GM18951 (cell line): ENCODE data around the gene FFAR2.
"Not testable (repeated sequence)": the region's sequence is repeated elsewhere in the genome, so short reads cannot be mapped to it uniquely, and the experiment has no call there.

Source experiments
- POLR2A ChIP-seq: IDR thresholded peaks from 4 replicates; pipeline ENCODE4 v1.6.1; 2011; ENCODE audit warnings: mild to moderate bottlenecking; ENCODE audit not compliant: insufficient read length, insufficient read depth; ENCODE audit errors: extremely low read depth
- in situ Hi-C: fragments of 300-500 bp; cut with MboI; formaldehyde crosslinking; loops from one replicate; pipeline ENCODE4 v1.12.0; 2022; ENCODE audit warnings: low sequenced_read_pairs, mixed read lengths, inconsistent platforms; ENCODE audit not compliant: unreplicated experiment

FFAR2 gene

GRCh38 chr19:35447606-35448469 is at the start of gene FFAR2:
FFAR2 (plus strand) TSS chr19:35448257; CDS start chr19:35449715, 1,458 bp downstream.
- in situ Hi-C loops: no loop called here

GRCh38 chr19:35398570-35398969 is 49.5 kb upstream of the FFAR2 start:
- TF ChIP-seq POLR2A: no peak
- in situ Hi-C loops: no loop called here

More at GRCh38 chr19:35447606-35448469, at the start of gene FFAR2:
- TF ChIP-seq POLR2A: no peak

DNA sequence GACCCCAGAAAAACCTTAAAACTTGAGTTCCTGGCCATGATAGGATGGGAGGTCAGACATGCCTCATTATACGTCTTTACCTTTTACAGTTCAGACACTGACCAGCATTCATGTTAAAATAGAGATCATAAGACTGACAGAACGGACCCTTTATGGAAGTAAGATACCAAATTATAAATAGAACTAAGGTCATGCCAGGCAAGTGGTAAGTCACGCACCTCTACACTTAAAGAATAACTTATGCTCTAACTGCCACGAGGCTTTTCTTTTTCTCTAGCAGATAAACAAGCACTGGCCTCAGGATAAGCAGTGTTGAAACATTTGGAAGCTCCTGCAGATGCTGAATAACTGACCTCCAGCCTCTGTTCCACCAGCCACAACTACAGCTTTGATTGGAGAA is 48.8 kb upstream of the FFAR2 start:
- TF ChIP-seq POLR2A: no peak
- in situ Hi-C loops: no loop called here

GRCh38 chr19:35399948-35400772 is 47.9 kb upstream of the FFAR2 start:
- in situ Hi-C loops: no loop called here

GRCh38 chr19:35400773-35401100 is 47.3 kb upstream of the FFAR2 start:
- in situ Hi-C loops: no loop called here

More at GRCh38 chr19:35399948-35400772, 47.9 kb upstream of the FFAR2 start:
- TF ChIP-seq POLR2A: no peak

GRCh38 chr19:35401416-35401815 is 46.6 kb upstream of the FFAR2 start:
- in situ Hi-C loops: not testable (repeated sequence)

More at GRCh38 chr19:35400773-35401100, 47.3 kb upstream of the FFAR2 start:
- no peak for TF ChIP-seq POLR2A

DNA sequence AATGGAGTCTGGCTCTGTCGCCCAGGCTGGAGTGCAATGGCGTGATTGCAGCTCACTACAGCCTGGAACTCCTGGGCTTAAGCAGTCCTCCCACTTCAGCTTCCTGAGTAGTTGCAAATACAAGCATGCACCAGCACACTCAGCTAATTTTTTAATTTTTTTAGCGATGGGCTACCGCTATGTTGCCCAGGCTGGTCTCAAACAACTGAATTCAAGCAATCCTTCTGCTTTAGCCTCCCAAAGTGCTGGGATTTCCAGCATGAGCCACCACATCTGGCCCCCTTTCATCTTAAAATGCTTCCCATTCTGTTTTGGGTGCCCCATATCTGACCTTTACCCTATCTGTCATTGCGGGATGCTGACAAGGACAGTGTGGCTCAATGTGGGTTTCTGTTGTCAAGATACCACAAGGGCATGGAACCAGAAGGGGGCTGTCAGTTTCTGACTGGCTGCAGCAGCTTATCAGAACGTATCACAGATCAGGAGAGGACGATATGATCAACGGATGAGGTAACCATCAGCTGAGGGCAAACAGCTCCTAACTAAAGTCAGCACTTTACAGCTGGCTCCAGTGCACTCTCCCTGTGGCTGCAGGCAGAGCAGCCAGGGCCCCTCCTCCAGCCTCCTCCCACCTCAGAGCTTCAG is 44.8 kb upstream of the FFAR2 start:
- no peak for TF ChIP-seq POLR2A
- in situ Hi-C loops: no loop called here

DNA sequence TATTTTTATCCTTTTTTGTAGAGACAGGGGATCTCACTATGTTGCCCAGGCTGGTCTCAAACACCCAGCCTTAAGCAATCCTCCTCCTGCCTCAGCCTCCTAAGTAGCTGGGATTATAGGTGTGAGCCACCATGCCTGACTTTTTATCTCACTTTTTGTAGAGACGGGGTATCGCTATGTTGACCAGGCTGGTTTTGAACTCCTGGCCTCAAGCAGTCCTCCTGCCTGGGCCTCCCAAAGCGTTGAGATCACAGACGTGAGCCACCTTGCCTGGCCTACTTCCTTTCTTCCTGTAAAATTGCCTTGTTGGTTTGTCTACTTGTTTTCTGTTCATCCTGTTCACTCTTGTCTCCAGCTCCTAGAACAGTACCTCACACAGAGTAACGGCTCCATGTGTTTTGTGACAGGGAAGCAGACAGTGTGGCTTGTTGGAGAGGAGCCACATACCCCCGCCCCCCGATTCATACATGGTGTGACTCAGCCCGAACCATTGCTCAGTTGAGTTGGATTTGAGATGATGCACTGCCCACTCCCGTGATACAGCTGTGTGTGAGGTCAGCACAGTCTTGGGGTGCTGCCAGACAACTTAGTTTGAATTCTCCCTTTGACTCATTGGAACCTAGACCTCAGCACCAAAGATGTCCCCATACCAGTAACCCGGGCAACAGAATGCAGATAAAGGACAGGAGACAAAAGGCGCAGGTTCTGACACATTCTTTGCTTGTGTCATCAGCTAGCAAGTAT is 43.0 kb upstream of the FFAR2 start:
- no peak for TF ChIP-seq POLR2A
- in situ Hi-C loops: no loop called here

DNA sequence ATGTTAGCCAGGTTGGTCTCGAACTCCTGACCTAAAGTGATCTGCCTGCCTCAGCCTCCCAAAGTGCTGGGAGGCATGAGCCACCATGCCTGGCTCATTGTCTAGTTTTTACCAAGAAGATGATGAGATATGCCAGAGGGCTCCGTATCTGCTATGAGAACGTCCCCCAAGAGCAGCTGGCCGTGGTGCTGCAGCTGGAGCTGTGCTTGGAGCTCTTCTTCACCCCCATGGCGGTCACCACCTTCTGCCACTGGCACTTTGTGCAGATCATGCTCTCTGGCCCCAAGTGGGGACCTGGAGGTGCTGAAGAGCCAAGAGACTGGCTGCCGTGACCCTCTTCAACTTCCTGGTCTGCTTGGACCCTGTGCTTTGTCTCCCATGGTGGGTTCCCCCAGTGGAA is 40.4 kb upstream of the FFAR2 start:
- TF ChIP-seq POLR2A: no peak
- in situ Hi-C loops: no loop called here

DNA sequence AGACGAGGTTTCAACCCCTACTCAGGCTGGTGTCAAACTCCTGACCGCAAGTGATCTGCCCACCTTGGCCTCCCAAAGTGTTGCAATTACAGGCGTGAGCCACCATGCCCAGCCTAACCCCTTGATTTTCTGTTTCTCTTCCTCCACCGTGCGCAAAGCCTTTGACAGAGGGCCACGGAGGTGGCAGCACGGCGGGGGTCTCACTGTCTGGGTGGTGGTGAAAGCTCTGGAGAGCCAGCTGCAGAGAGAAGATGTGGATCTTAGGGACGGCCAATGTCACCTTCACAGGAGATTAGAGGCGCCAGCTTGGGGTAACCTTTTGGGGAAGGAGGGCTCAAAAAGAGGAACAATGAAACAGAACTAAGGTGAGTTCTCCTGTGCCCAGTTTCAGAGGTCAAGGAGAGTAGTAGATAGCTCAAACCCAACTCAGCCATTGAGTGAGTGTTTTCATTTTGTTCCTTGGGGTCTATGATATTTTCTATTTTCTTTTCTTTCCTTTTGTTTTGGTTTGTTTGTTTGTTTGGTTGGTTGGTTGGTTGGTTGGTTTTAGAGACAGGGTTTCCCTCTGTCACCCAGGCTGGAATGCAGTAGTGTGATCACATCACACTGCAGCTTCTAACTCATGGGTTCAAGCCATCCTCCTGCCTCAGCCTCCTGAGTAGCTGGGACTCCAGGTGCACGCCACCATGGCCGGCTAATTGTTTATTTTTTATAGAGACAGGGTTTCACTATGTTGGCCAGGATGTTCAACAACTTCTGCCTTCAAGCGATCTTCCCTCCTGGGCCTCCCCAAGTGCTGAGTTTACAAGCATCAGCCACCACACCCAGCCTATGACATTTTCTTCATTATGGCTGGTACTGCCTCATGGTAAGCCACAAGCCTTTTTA is 39.5 kb upstream of the FFAR2 start:
- in situ Hi-C loops: no loop called here
- no peak for TF ChIP-seq POLR2A

DNA sequence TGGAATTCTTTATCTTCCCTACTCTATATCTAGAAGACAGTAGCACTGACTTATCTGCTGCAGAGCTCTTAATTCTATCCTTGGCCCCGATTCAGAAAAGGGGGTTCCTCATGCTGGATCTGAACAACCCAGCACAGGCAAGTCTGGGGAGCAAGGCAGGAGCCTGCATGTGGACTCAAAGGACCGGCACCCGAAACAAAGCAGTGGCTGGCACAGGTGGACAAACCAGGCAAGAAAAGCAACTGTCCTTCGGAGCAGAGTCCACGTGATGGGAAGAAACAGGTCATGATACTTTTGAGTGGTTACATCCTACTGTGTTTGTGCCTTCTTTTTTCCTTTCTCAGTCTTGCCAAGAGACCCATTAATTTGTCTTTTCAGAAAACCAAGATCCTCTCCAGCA is 38.9 kb upstream of the FFAR2 start:
- no peak for TF ChIP-seq POLR2A
- in situ Hi-C loops: no loop called here

DNA sequence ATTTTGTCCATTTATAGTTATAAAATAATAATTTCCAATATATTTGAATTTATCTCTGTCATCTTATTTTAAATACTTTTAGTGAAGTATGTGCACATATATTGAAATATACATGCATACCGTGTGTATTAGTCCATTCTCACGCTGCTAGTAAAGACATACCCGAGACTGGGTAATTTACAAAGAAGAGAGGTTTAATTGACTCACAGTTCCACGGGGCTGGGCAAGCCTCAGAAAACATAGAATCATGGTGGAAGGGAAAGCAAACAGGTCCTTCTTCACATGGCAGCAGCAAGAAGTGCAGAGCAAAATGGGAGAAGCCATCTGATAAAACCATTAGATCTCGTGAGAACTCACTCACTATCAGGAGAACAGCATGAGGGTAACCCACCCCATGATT is 37.6 kb upstream of the FFAR2 start:
- no peak for TF ChIP-seq POLR2A
- in situ Hi-C loops: no loop called here
